H9 (cell line): ENCODE measurements around the gene MTMR3. TPM values are rescaled to one million over a fixed set of nuclear protein-coding genes. Genes with fewer than 3 reads are reported as not detected.

Source experiments
- DNase-seq: peaks from one replicate; pipeline ENCODE4 v3.0.0-alpha.2; 2017
- H2AFZ ChIP-seq: one replicate; pipeline ENCODE4 v1.6.1; 2013; ENCODE audit warnings: mild to moderate bottlenecking, low read length, control low read depth, moderate library complexity
- H2AK5ac ChIP-seq: 2 replicates; pipeline ENCODE4 v1.6.1; 2013; ENCODE audit warnings: low read length, control low read depth, mixed read lengths; ENCODE audit not compliant: insufficient read length
- H2BK120ac ChIP-seq: one replicate; pipeline ENCODE4 v1.6.1; 2013; ENCODE audit warnings: low read depth, mild to moderate bottlenecking, low read length, control low read depth, inconsistent platforms; ENCODE audit not compliant: poor library complexity, severe bottlenecking
- H2BK12ac ChIP-seq: 2 replicates; pipeline ENCODE4 v1.6.1; 2013; ENCODE audit warnings: low read length, control low read depth, mixed read lengths, low read depth; ENCODE audit not compliant: insufficient read length
- H2BK15ac ChIP-seq: 2 replicates; pipeline ENCODE4 v1.6.1; 2013; ENCODE audit warnings: low read depth, low read length, control low read depth
- H2BK20ac ChIP-seq: one replicate; pipeline ENCODE4 v1.6.1; 2013; ENCODE audit warnings: low read depth, mild to moderate bottlenecking, low read length, control low read depth, inconsistent platforms; ENCODE audit not compliant: poor library complexity, severe bottlenecking
- H2BK5ac ChIP-seq: 2 replicates; pipeline ENCODE4 v1.6.1; 2013; ENCODE audit warnings: low read length, control low read depth, mixed read lengths; ENCODE audit not compliant: insufficient read length
- H3K14ac ChIP-seq: 2 replicates; pipeline ENCODE4 v1.6.1; 2013; ENCODE audit warnings: low read length, control low read depth; ENCODE audit not compliant: insufficient read depth
- H3K18ac ChIP-seq: 2 replicates; pipeline ENCODE4 v1.6.1; 2013; ENCODE audit warnings: low read depth, mild to moderate bottlenecking, mixed read lengths, low read length, control low read depth; ENCODE audit not compliant: insufficient read length
- H3K23ac ChIP-seq: 2 replicates; pipeline ENCODE4 v1.6.1; 2013; ENCODE audit warnings: low read length, control low read depth, mixed read lengths, low read depth; ENCODE audit not compliant: insufficient read length
- H3K23me2 ChIP-seq: 2 replicates; pipeline ENCODE4 v1.6.1; 2013; ENCODE audit warnings: low read depth, mild to moderate bottlenecking, mixed read lengths, low read length, control low read depth; ENCODE audit not compliant: insufficient read length, poor library complexity, severe bottlenecking
- H3K27ac ChIP-seq: 2 replicates; pipeline ENCODE4 v1.5.1; 2013; ENCODE audit warnings: low read length, control low read depth, mixed read lengths, low read depth; ENCODE audit not compliant: insufficient read length
- H3K27me3 ChIP-seq: 2 replicates; pipeline ENCODE4 v1.6.1; 2013; ENCODE audit warnings: low read length, control low read depth, inconsistent platforms; ENCODE audit not compliant: insufficient read depth
- H3K4ac ChIP-seq: 2 replicates; pipeline ENCODE4 v1.6.1; 2013; ENCODE audit warnings: low read depth, mild to moderate bottlenecking, control low read depth, inconsistent platforms, low read length, moderate library complexity
- H3K4me1 ChIP-seq: 2 replicates; pipeline ENCODE4 v1.6.1; 2013; ENCODE audit warnings: low read length, control low read depth, inconsistent platforms; ENCODE audit not compliant: insufficient read depth
- H3K4me2 ChIP-seq: 2 replicates; pipeline ENCODE4 v1.6.1; 2013; ENCODE audit warnings: low read length, control low read depth, mixed read lengths; ENCODE audit not compliant: insufficient read length, insufficient read depth
- H3K56ac ChIP-seq: 2 replicates; pipeline ENCODE4 v1.6.1; 2013; ENCODE audit warnings: low read depth, mild to moderate bottlenecking, mixed read lengths, low read length, control low read depth; ENCODE audit not compliant: insufficient read length
- H3K79me1 ChIP-seq: 2 replicates; pipeline ENCODE4 v1.6.1; 2013; ENCODE audit warnings: low read depth, mild to moderate bottlenecking, moderate library complexity, low read length, control low read depth, inconsistent platforms; ENCODE audit not compliant: insufficient read depth, poor library complexity, severe bottlenecking
- H3K79me2 ChIP-seq: 2 replicates; pipeline ENCODE4 v1.6.1; 2013; ENCODE audit warnings: low read length, control low read depth, inconsistent platforms; ENCODE audit not compliant: insufficient read depth
- H3K9ac ChIP-seq: 2 replicates; pipeline ENCODE4 v1.6.1; 2013; ENCODE audit warnings: low read length, control low read depth, mixed read lengths; ENCODE audit not compliant: insufficient read length; ENCODE audit errors: extremely low read depth
- H3K9me3 ChIP-seq: one replicate; pipeline ENCODE4 v1.6.1; 2013; ENCODE audit warnings: low read depth, low read length, inconsistent platforms; ENCODE audit not compliant: control insufficient read depth
- H3T11ph ChIP-seq: one replicate; pipeline ENCODE4 v1.6.1; 2013; ENCODE audit warnings: mild to moderate bottlenecking, low read length, control low read depth, inconsistent platforms
- H4K20me1 ChIP-seq: one replicate; pipeline ENCODE4 v1.6.1; 2013; ENCODE audit not compliant: control insufficient read depth, insufficient read length, insufficient read depth
- H4K5ac ChIP-seq: 2 replicates; pipeline ENCODE4 v1.6.1; 2013; ENCODE audit warnings: low read depth, mild to moderate bottlenecking, mixed read lengths, low read length, control low read depth; ENCODE audit not compliant: insufficient read length
- H4K8ac ChIP-seq: replicated peaks from 2 replicates; pipeline ENCODE4 v1.6.1; 2013; ENCODE audit warnings: low read length, control low read depth, mixed read lengths, low read depth; ENCODE audit not compliant: insufficient read length
- H4K91ac ChIP-seq: 2 replicates; pipeline ENCODE4 v1.6.1; 2013; ENCODE audit warnings: low read depth, mild to moderate bottlenecking, moderate library complexity, mixed read lengths, low read length, control low read depth; ENCODE audit not compliant: insufficient read length
- H3K27ac Mint-ChIP-seq, 3 experiments: 2 replicates in 2 of 3; 3 replicates in 1 of 3; pipeline ENCODE4 v1.8.0; 2020 to 2021; ENCODE audit warnings: mixed read lengths in 3 of 3, mild to moderate bottlenecking in 1 of 3, moderate library complexity in 1 of 3
- H3K27me3 Mint-ChIP-seq: 2 replicates; pipeline ENCODE4 v1.8.0; 2021; ENCODE audit warnings: low read depth, mild to moderate bottlenecking, moderate library complexity, mixed read lengths
- H3K36me3 Mint-ChIP-seq, 3 experiments: 2 replicates in 2 of 3; 3 replicates in 1 of 3; pipeline ENCODE4 v1.8.0; 2020 to 2021; ENCODE audit warnings: low read depth in 3 of 3, mixed read lengths in 3 of 3; ENCODE audit not compliant: insufficient read depth in 1 of 3
- H3K4me1 Mint-ChIP-seq, 2 experiments: 2 replicates each; pipeline ENCODE4 v1.8.0; 2020; ENCODE audit warnings: mixed read lengths in 2 of 2
- H3K4me3 Mint-ChIP-seq, 2 experiments: 2 replicates in 1 of 2; 3 replicates in 1 of 2; pipeline ENCODE4 v1.8.0; 2020 to 2021; ENCODE audit warnings: mild to moderate bottlenecking in 2 of 2, mixed read lengths in 2 of 2, moderate library complexity in 1 of 2
- H3K9me3 Mint-ChIP-seq, 2 experiments: 2 replicates in 1 of 2; 3 replicates in 1 of 2; pipeline ENCODE4 v1.8.0; 2020; ENCODE audit warnings: mild to moderate bottlenecking in 2 of 2, mixed read lengths in 2 of 2, moderate library complexity in 1 of 2
- WGBS: extraction: QIAGEN DNeasy Blood & Tissue Kit; methylation state at CpG from one replicate; pipeline ENCODE4 v1.1.7; 2013; ENCODE audit warnings: missing lambda C conversion rate, low lambda C conversion rate, mixed read lengths; ENCODE audit not compliant: insufficient read length; ENCODE audit errors: extremely low coverage; 5-methylcytosine and 5-hydroxymethylcytosine counted together
- total RNA-seq: library from RNA; stranded (reverse); gene quantifications from 2 replicates; pipeline ENCODE4 v1.2.1, GENCODE V29; 2021
- TF ChIP-seq, protein P1 (sequence below): fragments of 200-600 bp; sonication (generic); conservative IDR thresholded peaks from 3 replicates; pipeline ENCODE4 v1.8.0; 2021; ENCODE audit warnings: antibody characterized with exemption, mild to moderate bottlenecking

MTMR3 gene
- total RNA-seq, 1 experiment from 2014 or later: 19.8 TPM

DNA sequence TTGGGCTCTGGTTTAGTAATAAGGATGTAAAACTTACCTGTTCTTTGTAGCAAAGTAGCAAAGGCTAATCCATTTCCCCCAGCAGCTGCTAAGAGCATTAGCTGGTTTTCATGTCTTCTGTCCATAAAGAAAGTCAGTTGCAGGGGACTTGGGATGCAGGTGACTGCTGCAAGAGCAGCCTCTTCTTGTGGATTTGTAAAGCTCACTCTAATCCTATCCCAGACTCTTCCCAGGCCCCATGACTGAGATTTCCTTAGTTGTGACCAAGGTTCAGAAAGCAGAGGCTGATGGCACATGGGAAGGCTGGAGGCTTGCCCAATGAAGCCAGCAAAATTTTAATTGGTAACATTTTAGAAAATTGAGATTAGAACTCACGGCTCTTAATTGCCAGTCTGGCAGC is 102.9 kb downstream of the MTMR3 start:
- no peak overlapping the region for H3K9ac ChIP-seq
- H2BK5ac ChIP-seq: no peak overlapping the region
- no peak overlapping the region for H3K4me2 ChIP-seq
- H3K27ac ChIP-seq: no peak overlapping the region
- no peaks in the 10 kb centered on the region for H3K27me3 ChIP-seq
- H3K56ac ChIP-seq: no peak overlapping the region
- no peaks in the 10 kb centered on the region for H3K9me3 ChIP-seq
- DNase-seq: no peak
- no peak overlapping the region for H3K14ac ChIP-seq
- H3K18ac ChIP-seq: no peak overlapping the region
- no peaks in the 10 kb centered on the region for H3K27me3 Mint-ChIP-seq
- H3K36me3 Mint-ChIP-seq: peaks cover 0 to 22% (median 19%) of the 10 kb centered on the region in 3 experiments; a peak in 5 of 7 replicates
- H3K79me2 ChIP-seq: no peaks in the 10 kb centered on the region
- no peak overlapping the region for H4K8ac ChIP-seq
- H3K4ac ChIP-seq: no peak overlapping the region
- no peak overlapping the region for H2BK20ac ChIP-seq
- no peak overlapping the region for H4K5ac ChIP-seq
- no peak overlapping the region for H3K4me3 Mint-ChIP-seq
- H3K27ac Mint-ChIP-seq: peak overlapping the region in 1 of 3 experiments; percentile 93; a peak in 4 of 7 replicates
- no peak overlapping the region for H4K91ac ChIP-seq
- no peaks in the 10 kb centered on the region for H4K20me1 ChIP-seq
- no peak overlapping the region for H2BK15ac ChIP-seq
- no peak overlapping the region for H2AFZ ChIP-seq
- no peak overlapping the region for H3T11ph ChIP-seq
- H3K4me1 ChIP-seq: no peaks in the 10 kb centered on the region
- no peak overlapping the region for H2AK5ac ChIP-seq
- H3K9me3 Mint-ChIP-seq: no peaks in the 10 kb centered on the region
- no peaks in the 10 kb centered on the region for H3K79me1 ChIP-seq
- H3K23ac ChIP-seq: no peak overlapping the region
- H3K23me2 ChIP-seq: no peaks in the 10 kb centered on the region
- TF ChIP-seq, protein P1, sequence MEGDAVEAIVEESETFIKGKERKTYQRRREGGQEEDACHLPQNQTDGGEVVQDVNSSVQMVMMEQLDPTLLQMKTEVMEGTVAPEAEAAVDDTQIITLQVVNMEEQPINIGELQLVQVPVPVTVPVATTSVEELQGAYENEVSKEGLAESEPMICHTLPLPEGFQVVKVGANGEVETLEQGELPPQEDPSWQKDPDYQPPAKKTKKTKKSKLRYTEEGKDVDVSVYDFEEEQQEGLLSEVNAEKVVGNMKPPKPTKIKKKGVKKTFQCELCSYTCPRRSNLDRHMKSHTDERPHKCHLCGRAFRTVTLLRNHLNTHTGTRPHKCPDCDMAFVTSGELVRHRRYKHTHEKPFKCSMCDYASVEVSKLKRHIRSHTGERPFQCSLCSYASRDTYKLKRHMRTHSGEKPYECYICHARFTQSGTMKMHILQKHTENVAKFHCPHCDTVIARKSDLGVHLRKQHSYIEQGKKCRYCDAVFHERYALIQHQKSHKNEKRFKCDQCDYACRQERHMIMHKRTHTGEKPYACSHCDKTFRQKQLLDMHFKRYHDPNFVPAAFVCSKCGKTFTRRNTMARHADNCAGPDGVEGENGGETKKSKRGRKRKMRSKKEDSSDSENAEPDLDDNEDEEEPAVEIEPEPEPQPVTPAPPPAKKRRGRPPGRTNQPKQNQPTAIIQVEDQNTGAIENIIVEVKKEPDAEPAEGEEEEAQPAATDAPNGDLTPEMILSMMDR: no peak
- no peak overlapping the region for H2BK12ac ChIP-seq
- no peak overlapping the region for H2BK120ac ChIP-seq
- no CpG with 5 or more reads among the region's 1 CpG for WGBS
- peaks cover 20 to 21% of the 10 kb centered on the region in 2 experiments for H3K4me1 Mint-ChIP-seq
